ENCODE results near the gene COL9A3. TPM values are rescaled to one million over a fixed set of nuclear protein-coding genes. Genes with fewer than 3 reads are reported as not detected.

Gene COL9A3
- total RNA-seq, 2 experiments from 2014 or later, result not detected

GRCh38 chr20:62831854-62832211 lies 15.0 kb downstream of the COL9A3 start:
- no peaks in the 10 kb centered on the region for H3K27me3 Mint-ChIP-seq (ENCODE audit: low read depth)
- CTCF ChIA-PET, result interaction anchor here (0.6 to 1.2 kb wide), 2 partner anchors 9 to 382 kb away, joined by 3 to 4 read pairs; no protein-coding TSS in a partner anchor
- no peaks in the 10 kb centered on the region for H3K4me1 Mint-ChIP-seq (ENCODE audit: low read depth)
- no peaks in the 10 kb centered on the region for H3K36me3 Mint-ChIP-seq (ENCODE audit: low read depth)
- H3K4me3 Mint-ChIP-seq, result no peak overlapping the region
- intact Hi-C loops (cut with micrococcal nuclease), result no loop called here
- DNase-seq, result no peak
- H3K9me3 Mint-ChIP-seq, result no peaks in the 10 kb centered on the region
- H3K27ac Mint-ChIP-seq, result no peak overlapping the region

- no peak overlapping the region for H3K4me3 Mint-ChIP-seq
- CTCF ChIA-PET, result interaction anchor here (0.6 to 1.2 kb wide), 3 partner anchors 10 to 381 kb away, joined by 3 to 4 read pairs (median 3); no protein-coding TSS in a partner anchor
- H3K36me3 Mint-ChIP-seq (ENCODE audit: low read depth), result no peaks in the 10 kb centered on the region
- no peaks in the 10 kb centered on the region for H3K27me3 Mint-ChIP-seq (ENCODE audit: low read depth)
- no peak for DNase-seq
- H3K4me1 Mint-ChIP-seq (ENCODE audit: low read depth), result no peaks in the 10 kb centered on the region
- no peaks in the 10 kb centered on the region for H3K9me3 Mint-ChIP-seq
- intact Hi-C loops (cut with micrococcal nuclease), result no loop called here
- no peak overlapping the region for H3K27ac Mint-ChIP-seq
Observed at GRCh38 chr20:62832212-62832922, 15.5 kb downstream of the COL9A3 start.

GRCh38 chr20:62832951-62833391 lies 16.1 kb downstream of the COL9A3 start:
- no peaks in the 10 kb centered on the region for H3K4me1 Mint-ChIP-seq (ENCODE audit: low read depth)
- H3K36me3 Mint-ChIP-seq (ENCODE audit: low read depth), result no peaks in the 10 kb centered on the region
- no peaks in the 10 kb centered on the region for H3K9me3 Mint-ChIP-seq
- no peak overlapping the region for H3K27ac Mint-ChIP-seq
- DNase-seq, result no peak
- CTCF ChIA-PET, result interaction anchor here (0.7 to 1.2 kb wide), 2 partner anchors 12 to 27 kb away, joined by 3 to 4 read pairs; no protein-coding TSS in a partner anchor
- no peaks in the 10 kb centered on the region for H3K27me3 Mint-ChIP-seq (ENCODE audit: low read depth)
- intact Hi-C loops (cut with micrococcal nuclease), result no loop called here
- H3K4me3 Mint-ChIP-seq, result no peak overlapping the region

GRCh38 chr20:62834967-62835730 lies 18.3 kb downstream of the COL9A3 start:
- intact Hi-C loops (cut with micrococcal nuclease), result no loop called here
- H3K4me3 Mint-ChIP-seq, result no peak overlapping the region
- no peaks in the 10 kb centered on the region for H3K27me3 Mint-ChIP-seq (ENCODE audit: low read depth)
- no peaks in the 10 kb centered on the region for H3K9me3 Mint-ChIP-seq
- no peak overlapping the region for H3K27ac Mint-ChIP-seq
- H3K36me3 Mint-ChIP-seq (ENCODE audit: low read depth), result no peaks in the 10 kb centered on the region
- no peaks in the 10 kb centered on the region for H3K4me1 Mint-ChIP-seq (ENCODE audit: low read depth)
- CTCF ChIA-PET, result interaction anchor here (1.3 to 1.5 kb wide), 2 partner anchors 11 to 12 kb away, joined by 3 to 5 read pairs; no protein-coding TSS in a partner anchor
- no peak for DNase-seq

- CTCF ChIA-PET, result interaction anchor here (1.5 kb wide), 1 partner anchor 13 kb away, joined by 5 read pairs; no protein-coding TSS in a partner anchor
- no peaks in the 10 kb centered on the region for H3K4me1 Mint-ChIP-seq (ENCODE audit: low read depth)
- H3K4me3 Mint-ChIP-seq, result no peak overlapping the region
- DNase-seq, result no peak
- H3K36me3 Mint-ChIP-seq (ENCODE audit: low read depth), result no peaks in the 10 kb centered on the region
- H3K9me3 Mint-ChIP-seq, result no peaks in the 10 kb centered on the region
- H3K27ac Mint-ChIP-seq, result no peak overlapping the region
- no peaks in the 10 kb centered on the region for H3K27me3 Mint-ChIP-seq (ENCODE audit: low read depth)
- intact Hi-C loops (cut with micrococcal nuclease), result no loop called here
Observed at GRCh38 chr20:62835931-62836861, 19.3 kb downstream of the COL9A3 start.

GRCh38 chr20:62836967-62837490 lies 20.2 kb downstream of the COL9A3 start:
- Mint-ChIP-seq H3K27ac (no peak overlapping the region), H3K4me1 (ENCODE audit: low read depth) (no peaks in the 10 kb centered on the region), H3K4me3 (no peak overlapping the region), H3K36me3 (ENCODE audit: low read depth) (no peaks in the 10 kb centered on the region), H3K9me3 (no peaks in the 10 kb centered on the region), H3K27me3 (ENCODE audit: low read depth) (no peaks in the 10 kb centered on the region)
- intact Hi-C loops (cut with micrococcal nuclease), result no loop called here
- DNase-seq, result no peak
- CTCF ChIA-PET, result no interaction called here

GRCh38 chr20:62837790-62838127 lies 20.9 kb downstream of the COL9A3 start:
- H3K9me3 Mint-ChIP-seq, result no peaks in the 10 kb centered on the region
- H3K4me1 Mint-ChIP-seq (ENCODE audit: low read depth), result no peaks in the 10 kb centered on the region
- no peak overlapping the region for H3K27ac Mint-ChIP-seq
- H3K27me3 Mint-ChIP-seq (ENCODE audit: low read depth), result no peaks in the 10 kb centered on the region
- intact Hi-C loops (cut with micrococcal nuclease), result no loop called here
- no peak for DNase-seq
- no peaks in the 10 kb centered on the region for H3K36me3 Mint-ChIP-seq (ENCODE audit: low read depth)
- no peak overlapping the region for H3K4me3 Mint-ChIP-seq
- CTCF ChIA-PET, result no interaction called here

GRCh38 chr20:62838128-62838891 lies 21.5 kb downstream of the COL9A3 start:
- DNase-seq, result no peak
- Mint-ChIP-seq H3K9me3 (no peaks in the 10 kb centered on the region), H3K27ac (no peak overlapping the region), H3K36me3 (ENCODE audit: low read depth) (no peaks in the 10 kb centered on the region), H3K27me3 (ENCODE audit: low read depth) (no peaks in the 10 kb centered on the region), H3K4me1 (ENCODE audit: low read depth) (no peaks in the 10 kb centered on the region), H3K4me3 (no peak overlapping the region)
- CTCF ChIA-PET, result interaction anchor here (1.0 kb wide), 1 partner anchor 33 kb away, joined by 3 read pairs; no protein-coding TSS in a partner anchor
- intact Hi-C loops (cut with micrococcal nuclease), result no loop called here

GRCh38 chr20:62839261-62839660 lies 22.4 kb downstream of the COL9A3 start:
- no peak overlapping the region for H3K27ac Mint-ChIP-seq
- H3K36me3 Mint-ChIP-seq (ENCODE audit: low read depth), result no peaks in the 10 kb centered on the region
- no peaks in the 10 kb centered on the region for H3K4me1 Mint-ChIP-seq (ENCODE audit: low read depth)
- intact Hi-C loops (cut with micrococcal nuclease), result no loop called here
- DNase-seq, result no peak
- no peak overlapping the region for H3K4me3 Mint-ChIP-seq
- no peaks in the 10 kb centered on the region for H3K27me3 Mint-ChIP-seq (ENCODE audit: low read depth)
- H3K9me3 Mint-ChIP-seq, result no peaks in the 10 kb centered on the region
- CTCF ChIA-PET, result interaction anchor here (1.0 kb wide), 1 partner anchor 32 kb away, joined by 3 read pairs; no protein-coding TSS in a partner anchor

GRCh38 chr20:62839816-62840215 lies 23.0 kb downstream of the COL9A3 start:
- Mint-ChIP-seq H3K36me3 (ENCODE audit: low read depth) (no peaks in the 10 kb centered on the region), H3K9me3 (no peaks in the 10 kb centered on the region), H3K4me1 (ENCODE audit: low read depth) (no peaks in the 10 kb centered on the region), H3K4me3 (no peak overlapping the region), H3K27me3 (ENCODE audit: low read depth) (no peaks in the 10 kb centered on the region), H3K27ac (no peak overlapping the region)
- DNase-seq, result no peak
- CTCF ChIA-PET, result no interaction called here
- intact Hi-C loops (cut with micrococcal nuclease), result no loop called here
